Calu3 (cell line): ENCODE results near the gene HOXC6. TPM values are rescaled to one million over a fixed set of nuclear protein-coding genes. Genes with fewer than 3 reads are reported as not detected.

Experiments used
- BruUV-seq: library from RNA; stranded (reverse); fragments of 400-500 nt; replicated peaks from 2 replicates; lab custom pipeline; 2021; lab: Mats Ljungman, UMichigan
- CTCF ChIA-PET: fragments of 300-600 bp; sonication (Branson Sonifier 250); formaldehyde crosslinking; loops from one replicate; lab custom pipeline; 2022; ENCODE audit warnings: antibody characterized with exemption; lab: Charles Lee
- DNase-seq: peaks from one replicate; pipeline ENCODE4 v3.0.0; 2022
- H3K27ac Mint-ChIP-seq: one replicate; pipeline ENCODE4 v1.8.0; 2022; ENCODE audit warnings: mixed read lengths; ENCODE audit not compliant: unreplicated experiment
- H3K27me3 Mint-ChIP-seq: one replicate; pipeline ENCODE4 v1.8.0; 2022; ENCODE audit warnings: mixed read lengths; ENCODE audit not compliant: unreplicated experiment
- H3K36me3 Mint-ChIP-seq: one replicate; pipeline ENCODE4 v1.8.0; 2022; ENCODE audit warnings: mild to moderate bottlenecking, moderate library complexity, mixed read lengths; ENCODE audit not compliant: insufficient read depth, unreplicated experiment
- H3K4me1 Mint-ChIP-seq: one replicate; pipeline ENCODE4 v1.8.0; 2022; ENCODE audit warnings: mild to moderate bottlenecking, low read depth, mixed read lengths; ENCODE audit not compliant: unreplicated experiment
- H3K4me3 Mint-ChIP-seq: one replicate; pipeline ENCODE4 v1.8.0; 2022; ENCODE audit warnings: mild to moderate bottlenecking, low read depth, moderate library complexity, mixed read lengths; ENCODE audit not compliant: unreplicated experiment
- H3K9me3 Mint-ChIP-seq: one replicate; pipeline ENCODE4 v1.8.0; 2022; ENCODE audit warnings: low read depth, mixed read lengths; ENCODE audit not compliant: unreplicated experiment
- intact Hi-C: fragments of 100-400 bp; cut with micrococcal nuclease; formaldehyde crosslinking; loops from one replicate; pipeline ENCODE4 v1.10.0; 2022; ENCODE audit not compliant: unreplicated experiment
- total RNA-seq: library from RNA; stranded (reverse); gene quantifications from 2 replicates; pipeline ENCODE4 v1.2.3, GENCODE V29; 2022
- TF ChIP-seq, protein P1 (sequence below): fragments of 200-600 bp; IDR thresholded peaks from one replicate; pipeline ENCODE4 v1.8.0; 2022; ENCODE audit warnings: antibody characterized with exemption; ENCODE audit not compliant: unreplicated experiment

Gene HOXC6
- total RNA-seq, 1 experiment from 2014 or later = 1.2 TPM

DNA sequence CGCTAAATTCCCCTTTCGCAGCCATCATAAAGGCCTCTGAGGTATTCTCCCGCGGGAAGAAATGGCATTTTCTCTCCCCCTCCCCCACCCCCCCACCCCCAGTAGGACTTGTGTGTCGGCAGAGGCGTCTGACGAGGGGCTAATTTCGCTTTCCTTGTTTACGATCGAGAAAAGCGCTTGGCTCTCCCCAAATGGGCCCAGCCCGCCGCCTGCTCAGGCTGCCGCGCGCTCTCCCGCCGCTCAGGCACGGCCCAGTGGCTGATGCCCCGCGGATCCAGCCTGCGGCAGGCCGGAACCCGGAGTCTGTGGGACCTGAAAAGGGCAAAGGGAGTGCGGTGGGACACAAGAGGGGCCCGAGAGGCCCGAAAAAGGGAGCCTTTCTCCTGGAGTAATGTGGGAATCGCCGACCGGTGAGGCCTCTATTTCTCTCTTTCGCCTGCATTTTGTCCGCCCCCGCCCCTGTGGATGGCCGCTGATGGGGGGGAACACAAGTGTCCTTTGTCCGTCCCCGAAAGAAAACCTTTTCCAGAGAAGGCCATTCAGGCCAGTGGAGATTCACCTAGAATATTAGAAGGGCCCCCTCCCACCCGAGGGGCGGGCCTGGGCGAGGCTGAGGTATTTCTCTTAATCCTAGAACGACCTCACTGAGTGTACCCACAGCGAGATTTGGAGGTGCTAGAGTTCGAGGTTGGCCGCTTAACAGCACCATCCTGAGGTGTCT, 9.0 kb upstream of the HOXC6 start:
- Mint-ChIP-seq H3K9me3 (no peaks in the 10 kb centered on the region), H3K36me3 (peaks cover 11% of the 10 kb centered on the region), H3K4me1 (no peaks in the 10 kb centered on the region), H3K4me3 (no peak overlapping the region), H3K27ac (no peak overlapping the region), H3K27me3 (peaks cover 80% of the 10 kb centered on the region)
- no TSS peak for BruUV-seq
- TF ChIP-seq, protein P1, sequence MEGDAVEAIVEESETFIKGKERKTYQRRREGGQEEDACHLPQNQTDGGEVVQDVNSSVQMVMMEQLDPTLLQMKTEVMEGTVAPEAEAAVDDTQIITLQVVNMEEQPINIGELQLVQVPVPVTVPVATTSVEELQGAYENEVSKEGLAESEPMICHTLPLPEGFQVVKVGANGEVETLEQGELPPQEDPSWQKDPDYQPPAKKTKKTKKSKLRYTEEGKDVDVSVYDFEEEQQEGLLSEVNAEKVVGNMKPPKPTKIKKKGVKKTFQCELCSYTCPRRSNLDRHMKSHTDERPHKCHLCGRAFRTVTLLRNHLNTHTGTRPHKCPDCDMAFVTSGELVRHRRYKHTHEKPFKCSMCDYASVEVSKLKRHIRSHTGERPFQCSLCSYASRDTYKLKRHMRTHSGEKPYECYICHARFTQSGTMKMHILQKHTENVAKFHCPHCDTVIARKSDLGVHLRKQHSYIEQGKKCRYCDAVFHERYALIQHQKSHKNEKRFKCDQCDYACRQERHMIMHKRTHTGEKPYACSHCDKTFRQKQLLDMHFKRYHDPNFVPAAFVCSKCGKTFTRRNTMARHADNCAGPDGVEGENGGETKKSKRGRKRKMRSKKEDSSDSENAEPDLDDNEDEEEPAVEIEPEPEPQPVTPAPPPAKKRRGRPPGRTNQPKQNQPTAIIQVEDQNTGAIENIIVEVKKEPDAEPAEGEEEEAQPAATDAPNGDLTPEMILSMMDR = no peak
- CTCF ChIA-PET = no interaction called here
- no peak for DNase-seq
- intact Hi-C loops = no loop called here

DNA sequence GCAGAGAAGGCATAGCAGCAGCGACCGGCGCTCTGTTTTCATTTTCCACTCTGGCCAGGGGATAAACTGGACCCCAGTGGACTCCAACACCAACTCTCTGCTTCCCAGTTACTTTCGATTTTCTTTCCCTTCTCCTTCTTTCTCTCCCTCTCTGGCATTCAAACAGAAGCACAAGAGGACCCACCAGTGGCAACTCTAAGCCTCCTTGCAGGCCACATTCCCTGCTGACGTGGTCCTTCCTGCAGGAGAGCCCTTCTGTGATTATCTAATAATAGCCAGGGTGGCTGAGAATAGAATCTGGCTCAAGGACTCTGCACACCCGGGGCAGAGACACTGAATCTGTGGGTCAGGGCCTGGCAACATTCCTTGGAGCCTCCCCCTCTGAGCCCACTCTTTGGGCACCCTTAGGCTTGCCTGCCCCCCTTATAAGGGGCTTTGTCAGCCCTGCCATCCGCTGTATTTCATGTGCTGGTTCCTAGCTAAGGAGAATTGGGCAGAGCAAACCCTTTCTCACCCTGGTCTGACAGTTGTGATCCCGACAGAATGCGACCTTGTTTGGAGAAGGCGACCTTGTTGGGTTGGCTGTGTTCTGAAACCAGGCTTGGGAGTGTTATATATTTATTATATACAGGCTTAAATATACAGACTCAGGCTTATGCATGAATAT, 8.2 kb upstream of the HOXC6 start:
- no peak for DNase-seq
- TF ChIP-seq, protein P1 = no peak
- Mint-ChIP-seq H3K9me3 (no peaks in the 10 kb centered on the region), H3K27ac (no peak overlapping the region), H3K4me1 (no peaks in the 10 kb centered on the region), H3K4me3 (no peak overlapping the region), H3K27me3 (peaks cover 80% of the 10 kb centered on the region), H3K36me3 (peaks cover 11% of the 10 kb centered on the region)
- BruUV-seq = no TSS peak
- intact Hi-C loops = no loop called here
- CTCF ChIA-PET = no interaction called here

DNA sequence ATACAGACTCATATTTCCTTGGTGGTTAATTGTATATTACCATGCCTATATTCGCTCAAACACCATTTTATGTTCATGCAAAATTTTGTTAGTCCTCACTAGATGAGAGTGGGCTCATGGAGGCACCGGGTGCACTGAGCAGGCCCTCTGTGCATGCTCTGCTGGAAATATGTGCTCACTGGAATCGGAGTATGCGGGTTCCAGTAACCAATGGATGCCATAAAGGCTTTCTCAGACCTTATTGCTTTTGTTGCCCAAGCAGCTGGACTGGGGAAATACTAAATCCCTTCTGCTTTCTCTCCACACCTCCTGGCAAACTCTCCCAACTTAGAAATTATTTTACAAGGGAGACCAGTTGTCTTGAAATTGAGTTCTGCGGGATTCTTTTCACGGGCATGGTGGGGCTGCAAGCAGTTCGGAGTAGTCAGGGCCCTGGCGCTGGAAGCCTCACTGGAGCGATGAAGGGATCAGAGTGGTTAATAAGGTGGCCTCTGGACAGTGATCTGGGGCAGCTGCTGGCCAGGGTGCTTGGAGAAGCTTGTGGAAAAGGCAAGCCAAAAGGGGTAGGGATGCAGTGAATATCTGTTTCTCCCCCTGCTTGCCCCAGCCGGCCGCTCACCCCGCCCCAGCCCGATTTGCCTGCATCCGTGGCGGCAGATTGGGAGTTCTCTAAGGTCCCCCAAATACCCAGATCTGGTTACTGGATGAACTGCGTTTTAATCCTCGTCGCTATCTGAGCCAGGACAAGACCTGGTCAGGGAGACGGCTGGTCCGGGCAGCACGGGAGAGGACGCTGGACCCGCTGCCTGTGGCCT, 7.4 kb upstream of the HOXC6 start:
- intact Hi-C loops = no loop called here
- Mint-ChIP-seq H3K27me3 (peaks cover 80% of the 10 kb centered on the region), H3K4me1 (no peaks in the 10 kb centered on the region), H3K9me3 (no peaks in the 10 kb centered on the region), H3K36me3 (peaks cover 11% of the 10 kb centered on the region), H3K27ac (no peak overlapping the region), H3K4me3 (no peak overlapping the region)
- BruUV-seq = no TSS peak
- TF ChIP-seq, protein P1 = no peak
- DNase-seq = no peak
- CTCF ChIA-PET = no interaction called here

DNA sequence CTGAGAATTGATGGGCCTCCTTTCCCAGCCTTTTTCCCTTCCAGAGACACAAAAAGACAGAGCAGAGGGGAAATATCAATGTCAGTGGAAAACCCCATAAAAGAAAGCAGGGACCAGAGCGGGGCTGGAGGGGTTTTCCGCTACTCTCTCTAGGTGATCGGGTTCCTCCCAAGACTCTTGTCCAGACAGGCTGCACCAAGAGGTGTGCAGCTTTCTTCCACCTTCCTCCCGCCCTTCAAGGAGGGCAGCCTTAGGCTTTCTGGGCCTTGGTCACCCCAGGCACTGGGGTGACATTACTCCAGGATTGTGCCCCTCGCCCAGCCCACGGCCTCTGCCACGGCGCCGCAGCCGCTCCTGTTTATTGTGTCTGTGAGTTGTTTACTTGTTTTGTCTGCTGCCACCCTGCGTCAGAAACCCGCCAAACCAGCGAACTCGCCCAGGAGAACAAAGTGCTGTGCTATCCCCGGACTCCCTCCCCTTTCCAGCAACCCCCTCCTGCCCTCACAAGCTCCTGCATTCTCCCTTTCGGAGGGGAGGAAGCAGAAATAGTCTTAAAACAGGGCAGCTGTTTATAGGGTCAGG, 6.7 kb upstream of the HOXC6 start:
- intact Hi-C loops = no loop called here

More for the DNA sequence above, 6.7 kb upstream of the HOXC6 start:
- TF ChIP-seq, protein P1 = no peak
- no TSS peak for BruUV-seq
- Mint-ChIP-seq H3K4me1 (no peaks in the 10 kb centered on the region), H3K4me3 (no peak overlapping the region), H3K27me3 (peaks cover 87% of the 10 kb centered on the region), H3K9me3 (no peaks in the 10 kb centered on the region), H3K36me3 (peaks cover 11% of the 10 kb centered on the region), H3K27ac (no peak overlapping the region)
- DNase-seq = peak; percentile 32
- CTCF ChIA-PET = interaction anchor here (0.6 to 1.0 kb wide), 3 partner anchors 9 to 1710 kb away, joined by 3 to 4 read pairs (median 3); no protein-coding TSS in a partner anchor
